Measurements from ENCODE around the gene APLP1.

APLP1 gene

DNA sequence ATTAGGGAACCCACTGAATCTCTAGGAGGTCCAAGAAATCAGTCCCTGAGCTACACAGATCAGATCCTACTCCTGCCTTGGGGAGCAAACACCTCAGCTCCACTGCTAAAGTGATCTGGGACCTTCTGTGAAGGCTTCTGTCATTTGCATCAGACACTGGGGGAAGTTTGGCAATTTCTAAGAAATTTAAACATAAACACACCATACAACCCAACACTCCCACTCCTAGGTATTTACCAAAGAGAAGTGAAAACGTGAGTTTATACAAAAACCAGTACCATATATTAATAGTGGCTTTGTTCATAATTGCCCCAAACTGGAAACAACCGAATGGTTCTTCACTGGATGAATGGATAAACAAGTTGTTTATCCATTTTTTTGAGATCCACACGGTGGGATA, 47.1 kb downstream of the APLP1 start:
- ATAC-seq: no peak
- no peak overlapping the region for H3K27ac Mint-ChIP-seq
- peaks cover 32% of the 10 kb centered on the region for H3K4me1 Mint-ChIP-seq

DNA sequence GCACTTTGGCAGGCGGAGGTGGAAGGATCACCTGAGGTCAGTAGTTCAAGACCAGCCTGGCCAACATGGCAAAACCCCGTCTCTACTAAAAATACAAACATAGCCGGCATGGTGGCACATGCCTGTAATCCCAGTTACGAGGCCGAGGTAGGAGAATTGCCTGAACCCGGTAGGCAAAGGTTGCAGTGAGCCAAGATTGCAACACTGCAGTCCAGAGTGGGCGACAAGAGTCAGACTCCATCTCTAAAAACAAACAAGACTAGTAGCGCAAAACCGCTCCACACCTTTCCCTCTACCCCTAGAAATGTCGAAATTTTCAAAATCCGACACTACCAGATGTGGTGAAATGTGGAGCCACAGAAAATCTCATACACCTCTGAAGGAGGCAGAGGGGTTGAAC, 50.9 kb downstream of the APLP1 start:
- no peak for ATAC-seq
- H3K27ac Mint-ChIP-seq: no peak overlapping the region
- DNase-seq: no peak
- H3K4me1 Mint-ChIP-seq: peaks cover 7% of the 10 kb centered on the region
- no peaks in the 10 kb centered on the region for H3K27me3 Mint-ChIP-seq
- H3K4me3 Mint-ChIP-seq: no peak overlapping the region
- no peaks in the 10 kb centered on the region for H3K9me3 Mint-ChIP-seq
- H3K36me3 Mint-ChIP-seq (ENCODE audit: low read depth): no peaks in the 10 kb centered on the region

More for the DNA sequence above, 47.1 kb downstream of the APLP1 start:
- no peaks in the 10 kb centered on the region for H3K36me3 Mint-ChIP-seq (ENCODE audit: low read depth)
- no peaks in the 10 kb centered on the region for H3K27me3 Mint-ChIP-seq
- H3K4me3 Mint-ChIP-seq: no peak overlapping the region
- H3K9me3 Mint-ChIP-seq: no peaks in the 10 kb centered on the region
- DNase-seq: no peak

DNA sequence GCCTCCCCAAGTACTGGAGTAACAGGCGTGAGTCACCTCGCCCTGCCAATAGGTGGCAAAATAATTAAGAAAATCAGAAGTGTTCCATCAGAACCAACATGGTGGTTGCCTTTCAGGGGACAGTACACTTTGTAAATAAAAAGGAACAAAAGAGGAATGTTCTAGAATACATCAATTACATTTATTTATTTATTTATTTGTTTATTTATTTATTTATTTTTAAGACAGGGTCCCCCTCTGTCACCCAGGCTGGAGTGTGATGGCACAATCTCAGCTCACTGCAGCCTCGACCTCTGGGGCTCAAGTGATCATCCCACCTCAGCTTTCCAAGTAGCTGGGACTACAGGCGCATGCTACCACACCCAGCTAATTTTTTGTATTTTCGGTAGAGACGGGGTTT, 52.6 kb downstream of the APLP1 start:
- peaks cover 6% of the 10 kb centered on the region for H3K36me3 Mint-ChIP-seq (ENCODE audit: low read depth)
- no peak for DNase-seq

DNA sequence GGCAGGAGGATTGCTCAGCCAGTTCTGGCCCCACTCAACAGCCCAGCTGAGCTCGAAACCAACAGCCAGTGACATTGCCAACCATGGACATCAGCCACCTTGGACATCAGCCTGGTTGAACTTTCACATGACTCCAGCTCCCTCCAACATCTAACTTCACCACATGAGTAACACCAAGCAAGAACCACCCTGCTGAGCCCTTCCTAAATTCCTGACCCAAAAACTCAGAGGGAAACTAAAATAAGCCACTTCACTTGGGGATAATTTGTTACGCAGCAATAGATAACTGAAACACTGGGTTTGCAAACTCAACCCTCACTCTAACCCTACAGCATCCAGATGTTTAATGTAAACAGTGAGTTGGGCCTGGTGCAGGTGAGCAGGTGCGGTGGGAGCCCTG, 57.1 kb downstream of the APLP1 start:
- Mint-ChIP-seq H3K27ac (no peak overlapping the region), H3K4me1 (peaks cover 15% of the 10 kb centered on the region), H3K4me3 (no peak overlapping the region), H3K36me3 (ENCODE audit: low read depth) (peaks cover 7% of the 10 kb centered on the region), H3K9me3 (peaks cover 13% of the 10 kb centered on the region), H3K27me3 (no peaks in the 10 kb centered on the region)
- no peak for ATAC-seq
- DNase-seq: no peak

More for the DNA sequence above, 52.6 kb downstream of the APLP1 start:
- H3K9me3 Mint-ChIP-seq: peaks cover 11% of the 10 kb centered on the region
- H3K4me3 Mint-ChIP-seq: no peak overlapping the region
- no peak for ATAC-seq
- H3K4me1 Mint-ChIP-seq: no peaks in the 10 kb centered on the region
- H3K27me3 Mint-ChIP-seq: no peaks in the 10 kb centered on the region
- no peak overlapping the region for H3K27ac Mint-ChIP-seq

DNA sequence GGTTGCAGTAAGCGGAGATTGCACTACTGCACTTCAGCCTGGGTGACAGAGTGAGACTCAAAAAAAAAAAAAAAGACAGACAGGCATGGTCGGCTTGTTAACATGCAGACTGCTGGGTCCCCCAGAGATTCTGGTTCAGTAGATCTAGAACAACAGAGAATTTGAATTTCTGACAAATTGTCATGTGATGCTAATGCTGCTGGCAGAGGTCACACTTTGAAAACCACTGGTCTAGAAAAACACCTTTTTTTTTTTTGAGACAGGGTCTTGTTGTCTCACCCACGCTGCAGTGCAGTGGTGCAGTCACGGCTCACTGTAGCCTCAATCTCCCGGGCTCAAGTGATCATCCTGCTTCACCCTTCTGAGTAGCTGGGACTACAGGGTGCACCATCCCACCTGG, 60.1 kb downstream of the APLP1 start:
- H3K4me1 Mint-ChIP-seq: peaks cover 29% of the 10 kb centered on the region
- peaks cover 7% of the 10 kb centered on the region for H3K36me3 Mint-ChIP-seq (ENCODE audit: low read depth)
- ATAC-seq (no peak), DNase-seq (no peak)
- H3K9me3 Mint-ChIP-seq: peaks cover 13% of the 10 kb centered on the region
- no peaks in the 10 kb centered on the region for H3K27me3 Mint-ChIP-seq
- H3K4me3 Mint-ChIP-seq: no peak overlapping the region
- no peak overlapping the region for H3K27ac Mint-ChIP-seq
